GM10248 (cell line): Measurements from ENCODE around the gene COL8A2.

Experiments
- CTCF ChIA-PET: fragments of 300-600 bp; sonication (Branson Sonifier 250); formaldehyde crosslinking; extraction: SDS; loops from one replicate; lab custom pipeline; 2021; ENCODE audit warnings: antibody characterized with exemption; lab: Yijun Ruan, JAX
- POLR2A ChIA-PET: fragments of 350-650 bp; sonication (Branson Sonifier 250); formaldehyde crosslinking; extraction: SDS; loops from one replicate; lab custom pipeline; 2020; ENCODE audit warnings: antibody characterized with exemption; lab: Yijun Ruan, JAX
- DNase-seq: peaks from one replicate; pipeline ENCODE4 v3.0.0; 2012; ENCODE audit errors: extremely low spot score
- CTCF ChIP-seq: IDR thresholded peaks from 2 replicates; pipeline ENCODE4 v1.5.1; 2012; ENCODE audit warnings: mild to moderate bottlenecking, low read depth; ENCODE audit errors: extremely low read depth, missing control alignments, control extremely low read depth

Gene COL8A2

DNA sequence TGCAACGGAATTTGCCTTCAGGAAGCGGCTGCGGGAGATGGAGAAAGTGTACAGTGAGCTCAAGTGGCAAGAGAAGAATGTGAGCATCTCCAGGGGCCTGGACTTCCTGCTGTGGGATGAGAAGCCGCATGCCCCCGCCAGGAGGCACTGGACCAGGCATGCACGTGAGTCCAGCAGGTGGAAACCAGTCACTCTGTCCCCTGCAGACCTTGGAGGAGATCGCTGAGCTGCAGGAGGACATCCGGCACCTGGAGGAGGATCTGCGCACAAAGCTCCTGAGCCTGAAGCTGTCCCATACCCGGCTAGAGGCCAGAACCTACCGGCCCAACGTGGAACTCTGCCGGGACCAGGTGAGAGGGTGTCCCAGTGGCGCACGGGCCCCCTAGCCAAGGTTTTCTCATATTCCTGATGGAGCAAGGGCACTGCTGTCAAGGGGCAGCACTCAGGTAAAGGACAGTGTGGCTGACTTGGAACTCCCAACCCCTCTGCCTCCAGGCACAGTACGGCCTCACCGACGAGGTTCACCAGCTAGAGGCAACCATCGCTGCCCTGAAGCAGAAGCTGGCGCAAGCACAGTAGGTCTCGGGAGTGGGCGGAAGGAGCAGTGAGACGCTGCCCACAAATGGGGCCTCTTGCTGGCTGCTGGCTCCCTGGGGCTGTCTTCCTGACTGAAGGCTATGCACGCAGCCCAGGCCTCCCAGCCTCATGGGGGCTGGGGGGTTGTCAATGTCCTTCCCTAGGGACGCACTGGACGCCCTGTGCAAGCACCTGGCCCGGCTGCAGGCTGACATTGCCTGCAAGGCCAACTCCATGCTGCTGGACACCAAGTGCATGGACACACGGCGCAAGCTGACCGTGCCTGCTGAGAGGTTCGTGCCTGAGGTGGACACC lies 37.5 kb downstream of the COL8A2 start:
- TF ChIP-seq CTCF, result no peak
- CTCF ChIA-PET, result interaction anchor here (0.8 to 2.2 kb wide), 10 partner anchors 12 to 225 kb away, joined by 3 to 11 read pairs (median 3); no protein-coding TSS in a partner anchor
- DNase-seq, result no peak
- POLR2A ChIA-PET, result interaction anchor here (0.8 kb wide), 1 partner anchor 138 kb away, joined by 3 read pairs; no protein-coding TSS in a partner anchor

DNA sequence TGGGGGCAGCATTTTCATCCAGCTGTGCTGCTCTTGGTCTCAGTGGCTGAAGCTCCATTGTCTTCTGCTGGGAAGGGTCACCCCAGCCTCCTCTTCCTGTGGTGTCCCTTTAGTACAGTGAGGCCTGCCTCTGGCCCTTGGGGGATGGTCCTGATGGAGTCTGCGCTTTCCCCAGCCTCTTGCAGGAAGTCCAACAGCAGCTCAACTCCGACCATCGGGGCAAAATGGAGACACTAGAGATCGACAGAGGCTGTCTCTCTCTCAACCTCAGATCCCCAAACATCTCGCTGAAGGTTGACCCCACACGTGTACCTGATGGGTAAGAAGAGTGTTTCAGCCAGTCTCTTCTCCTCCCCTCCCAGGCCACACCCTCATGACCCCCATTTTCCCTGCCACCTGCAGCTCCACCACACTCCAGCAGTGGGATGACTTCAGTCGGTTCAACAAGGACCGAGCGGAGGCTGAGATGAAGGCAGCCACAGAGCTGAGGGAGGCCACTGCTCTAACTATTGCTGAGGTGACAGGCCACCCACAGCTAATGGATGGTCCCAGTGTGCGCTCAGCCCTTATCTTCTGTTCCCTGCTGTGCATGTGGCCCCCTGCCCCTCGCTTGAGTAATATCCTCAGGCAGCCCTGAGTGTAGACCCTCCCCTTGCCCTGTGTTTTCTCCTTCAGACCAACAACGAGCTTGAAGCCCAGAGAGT lies 38.3 kb downstream of the COL8A2 start:
- ChIA-PET POLR2A (interaction anchor here (0.8 kb wide), 1 partner anchor 139 kb away, joined by 3 read pairs; no protein-coding TSS in a partner anchor), CTCF (interaction anchor here (0.5 to 2.2 kb wide), 12 partner anchors 13 to 298 kb away, joined by 3 to 11 read pairs (median 3); no protein-coding TSS in a partner anchor)
- DNase-seq, result no peak
- TF ChIP-seq CTCF, result no peak

DNA sequence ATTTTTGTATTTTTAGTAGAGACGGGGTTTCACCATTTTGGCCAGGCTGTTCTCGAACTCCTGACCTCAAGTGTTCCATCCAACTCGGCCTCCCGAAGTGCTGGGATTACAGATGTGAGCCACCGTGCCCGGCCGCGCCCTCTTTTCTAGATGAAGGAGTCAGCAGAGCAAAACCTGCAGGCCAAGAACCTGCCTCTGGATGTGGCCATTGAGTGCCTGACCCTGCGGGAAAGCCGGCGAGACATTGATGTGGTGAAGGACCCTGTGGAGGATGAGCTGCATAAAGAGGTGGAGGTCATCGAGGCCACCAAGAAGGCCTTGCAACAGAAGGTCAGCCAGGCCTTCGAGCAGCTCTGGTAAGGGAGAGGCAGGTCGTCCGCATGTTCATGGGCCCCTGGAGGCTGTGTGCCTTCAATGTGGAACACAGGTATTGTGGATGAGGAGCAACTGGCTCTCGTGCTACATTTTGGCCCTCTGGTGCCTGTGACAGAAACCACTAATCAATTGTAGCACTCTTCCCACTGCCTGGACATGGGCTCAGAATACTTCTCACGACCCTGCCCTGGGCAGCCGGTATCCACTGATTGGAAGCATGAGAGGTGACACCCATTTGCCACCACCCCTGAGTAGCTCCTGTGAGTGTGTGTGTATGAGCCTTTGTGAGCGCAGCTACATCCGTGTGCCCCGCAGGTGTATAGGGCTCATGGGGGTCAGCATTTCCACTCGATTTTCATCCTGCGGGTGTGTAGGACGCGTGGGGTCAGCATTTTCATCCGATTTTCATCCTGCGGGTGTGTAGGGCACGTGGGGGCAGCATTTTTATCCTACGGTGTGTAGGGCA lies 39.1 kb downstream of the COL8A2 start:
- no peak for DNase-seq
- CTCF ChIA-PET, result interaction anchor here (0.5 to 2.2 kb wide), 9 partner anchors 12 to 298 kb away, joined by 3 to 11 read pairs (median 3); no protein-coding TSS in a partner anchor
- no peak for TF ChIP-seq CTCF
- POLR2A ChIA-PET, result interaction anchor here (0.7 kb wide), 1 partner anchor 368 kb away, joined by 5 read pairs; no protein-coding TSS in a partner anchor

GRCh38 chr1:36085126-36085525 lies 39.9 kb downstream of the COL8A2 start:
- no peak for DNase-seq
- ChIA-PET POLR2A (interaction anchor here (0.7 kb wide), 1 partner anchor 369 kb away, joined by 5 read pairs; no protein-coding TSS in a partner anchor), CTCF (interaction anchor here (1.4 kb wide), 1 partner anchor 49 kb away, joined by 3 read pairs; no protein-coding TSS in a partner anchor)
- TF ChIP-seq CTCF, result no peak

- CTCF ChIA-PET, result interaction anchor here (0.7 kb wide), 1 partner anchor 103 kb away, joined by 4 read pairs; no protein-coding TSS in a partner anchor
- no peak for DNase-seq
- TF ChIP-seq CTCF, result no peak
- POLR2A ChIA-PET, result no interaction called here
Observed at GRCh38 chr1:36084497-36085115, 40.4 kb downstream of the COL8A2 start.
